NCI-H526 treated with DMSO at 0.1 percent for 48 hours (cell line): ENCODE results near the gene MYT1.

Experiments used
- DNase-seq: peaks from one replicate; lab custom pipeline; 2025; lab: John Stamatoyannopoulos, UW

The MYT1 gene

DNA sequence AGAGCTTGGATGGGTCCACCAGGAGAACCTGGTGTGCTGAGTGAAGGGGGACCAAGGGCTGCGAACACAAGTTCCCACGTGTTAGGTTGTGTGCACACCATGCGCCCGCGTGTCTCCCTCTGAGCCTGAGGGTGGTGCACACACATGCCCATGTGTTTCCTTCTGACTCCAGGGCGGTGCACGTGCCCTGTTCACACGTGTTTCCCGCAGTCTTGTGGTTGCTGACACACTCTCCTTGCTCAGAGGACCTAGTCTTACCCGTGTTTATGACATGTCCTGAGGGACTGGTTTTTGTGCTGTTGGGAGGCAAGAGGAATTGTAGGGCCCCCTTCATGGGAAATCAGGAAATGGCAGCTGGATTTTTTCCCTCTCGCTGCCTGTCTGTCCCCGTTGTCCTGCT lies 55.0 kb downstream of the MYT1 start:
- DNase-seq: no peak

GRCh38 chr20:64219730-64220129 lies 55.5 kb downstream of the MYT1 start:
- no peak for DNase-seq

- no peak for DNase-seq
Observed at GRCh38 chr20:64220420-64220819, 56.2 kb downstream of the MYT1 start.

DNA sequence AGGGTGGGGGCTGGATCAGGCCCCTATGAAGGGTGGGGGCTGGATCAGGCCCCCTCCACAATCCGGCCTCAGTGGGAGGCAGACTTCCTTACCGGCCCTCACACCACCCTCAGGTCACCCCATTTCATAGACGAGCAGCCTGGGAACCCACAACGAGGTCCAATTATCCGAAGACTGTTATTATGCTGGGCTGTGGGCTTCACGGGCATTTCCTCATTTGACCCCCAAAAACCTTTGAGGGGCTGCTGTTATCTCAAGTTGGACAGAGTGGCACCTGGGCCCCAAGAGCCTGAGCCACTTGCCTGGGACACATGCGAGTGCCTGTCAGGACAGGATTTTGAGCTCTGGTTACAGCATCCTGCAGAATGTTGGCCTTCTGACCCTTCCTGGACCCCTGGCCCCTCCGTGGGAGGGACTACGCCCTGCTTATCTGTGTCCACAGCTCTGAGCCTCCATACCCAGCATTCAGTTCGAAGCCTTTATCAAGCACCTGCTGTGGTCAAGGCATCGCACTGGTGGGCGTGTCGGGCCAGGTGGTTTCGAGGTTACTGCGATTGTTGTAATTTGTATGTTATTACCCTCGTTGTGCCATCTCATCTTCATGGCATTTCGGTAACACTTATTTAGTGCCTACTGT lies 56.8 kb downstream of the MYT1 start:
- DNase-seq: no peak

DNA sequence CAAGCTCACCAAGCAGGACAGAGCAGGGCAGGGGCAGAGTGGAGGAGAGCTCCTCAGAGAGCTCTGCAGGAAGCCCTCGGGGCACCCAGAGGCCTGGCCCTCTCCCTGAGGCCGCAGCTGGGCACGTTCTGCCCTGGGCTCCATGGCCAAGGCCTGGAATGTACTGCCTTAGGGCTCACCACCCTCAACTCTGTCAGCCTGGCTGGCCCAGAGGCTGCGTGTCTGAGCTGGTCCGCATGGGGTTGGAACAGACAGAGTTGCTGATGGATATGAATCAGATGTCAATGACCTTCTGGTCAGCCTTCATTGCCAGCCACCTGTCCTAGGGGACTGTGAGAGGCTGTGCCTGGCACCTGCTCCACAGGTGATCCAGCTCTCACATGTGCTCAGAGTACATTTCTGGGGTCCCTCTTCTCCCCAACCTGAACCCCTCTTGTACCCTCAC lies 58.1 kb downstream of the MYT1 start:
- DNase-seq: no peak

DNA sequence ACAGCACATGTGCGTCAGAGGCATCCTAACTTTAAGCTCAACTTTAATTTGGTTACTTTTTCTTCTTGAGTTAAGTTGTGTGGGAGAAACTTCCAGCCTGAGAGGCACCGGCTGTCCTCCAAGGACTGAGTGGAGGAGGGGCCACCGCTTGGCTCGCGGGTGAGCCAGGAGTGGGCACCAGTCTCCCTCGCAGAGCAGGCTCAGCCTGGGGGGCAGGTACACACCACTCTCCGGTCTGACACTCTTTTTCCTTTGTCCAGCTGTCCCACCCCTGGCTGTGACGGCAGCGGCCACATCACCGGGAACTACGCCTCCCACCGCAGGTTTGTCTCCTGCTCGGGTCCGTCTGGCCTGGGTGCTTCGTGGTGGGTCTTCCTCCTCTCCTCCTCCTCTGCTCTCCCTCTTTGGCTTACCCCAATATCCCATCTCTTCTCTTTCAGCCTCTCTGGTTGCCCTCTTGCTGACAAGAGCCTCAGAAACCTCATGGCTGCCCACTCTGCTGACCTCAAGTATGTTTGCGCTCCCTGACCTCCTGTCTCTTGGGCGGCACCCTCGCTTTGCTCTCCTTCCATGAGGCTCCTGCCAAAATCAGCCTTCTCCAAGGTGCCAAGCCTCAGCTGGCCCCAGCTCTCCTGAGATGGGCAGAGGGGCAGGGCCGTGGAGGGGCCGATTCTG lies 58.7 kb downstream of the MYT1 start:
- DNase-seq: no peak

- DNase-seq: peak; percentile 48
Observed at GRCh38 chr20:64223526-64224067, 59.3 kb downstream of the MYT1 start.

GRCh38 chr20:64224351-64225170 lies 60.3 kb downstream of the MYT1 start:
- no peak for DNase-seq

GRCh38 chr20:64225171-64225595 lies 60.9 kb downstream of the MYT1 start:
- no peak for DNase-seq

DNA sequence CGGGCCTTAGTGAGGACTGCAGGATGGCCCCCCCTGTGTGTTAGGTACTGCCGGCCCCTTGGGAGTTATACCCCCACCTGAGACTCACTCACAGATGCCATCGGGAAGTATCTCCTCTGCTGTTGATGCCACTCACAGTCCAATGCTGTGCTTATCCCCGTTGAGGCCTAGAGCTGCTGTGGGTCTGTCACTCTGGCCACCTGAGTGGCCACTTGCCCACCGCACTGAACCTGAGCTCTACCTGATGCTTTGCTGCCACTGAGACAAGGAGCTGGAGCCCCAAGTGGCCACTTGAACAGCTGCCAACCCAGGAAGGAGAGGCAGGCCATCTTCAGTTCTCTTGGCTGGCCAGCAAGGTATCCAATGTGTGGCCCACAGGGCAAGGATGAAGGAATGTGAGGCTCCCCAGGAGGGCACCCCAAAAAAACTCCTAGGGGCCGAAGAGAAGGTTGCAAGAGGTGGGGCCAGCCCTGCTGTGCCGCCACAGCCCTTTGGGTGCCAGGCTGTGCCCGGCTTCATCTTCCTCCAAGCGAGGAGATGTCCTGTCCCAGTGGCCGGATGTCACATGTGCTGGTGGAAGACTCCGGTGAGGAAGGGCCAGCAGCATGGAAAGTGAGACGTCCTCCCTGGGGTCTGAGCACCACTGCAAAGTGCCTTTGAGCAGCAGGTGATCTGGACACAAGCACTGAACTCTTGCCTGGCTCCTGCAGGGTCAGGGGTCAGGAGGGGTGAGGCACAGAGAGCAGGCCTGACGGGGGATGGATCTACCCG lies 61.8 kb downstream of the MYT1 start:
- no peak for DNase-seq

DNA sequence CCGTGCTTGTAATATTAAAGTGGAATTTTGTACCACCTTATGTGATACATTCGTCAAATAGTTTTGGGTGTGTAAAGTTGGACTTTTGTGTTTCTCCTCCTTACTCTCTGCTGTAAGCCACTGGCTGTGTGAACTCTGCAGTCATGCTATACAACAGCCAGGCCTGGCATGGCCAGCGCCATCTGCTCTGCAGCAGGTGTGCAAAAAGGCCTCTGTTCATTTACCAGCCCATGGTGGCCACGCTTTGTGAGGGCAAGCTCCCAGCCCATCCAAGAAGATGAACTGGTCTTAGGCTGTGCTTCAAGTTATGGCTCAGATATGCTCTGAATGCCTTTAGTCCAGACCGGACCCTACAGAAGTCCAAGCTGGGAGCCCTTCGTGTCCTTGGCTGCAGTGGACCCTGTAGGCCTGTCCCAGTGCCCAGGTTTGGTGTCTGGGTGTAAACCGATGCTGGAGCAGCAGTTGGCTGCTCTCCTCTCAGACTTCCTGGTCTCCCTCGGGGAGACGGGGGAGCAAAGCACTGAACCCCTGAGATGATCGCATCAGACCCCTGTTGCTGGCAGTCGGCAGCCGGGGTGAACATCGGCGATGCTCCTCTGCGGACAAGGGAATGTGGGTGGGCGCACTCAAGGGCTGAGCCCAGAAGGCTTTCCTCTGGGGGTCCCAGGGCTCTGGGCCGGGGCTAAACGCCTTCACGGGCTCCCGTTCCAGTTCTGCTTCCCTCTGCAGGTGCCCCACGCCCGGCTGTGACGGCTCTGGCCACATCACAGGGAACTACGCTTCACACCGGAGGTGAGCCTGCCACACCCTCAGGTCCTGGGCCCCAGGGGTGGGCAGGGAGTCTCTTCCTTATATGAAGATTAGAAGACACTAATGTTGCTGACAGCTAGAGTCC lies 62.7 kb downstream of the MYT1 start:
- no peak for DNase-seq

DNA sequence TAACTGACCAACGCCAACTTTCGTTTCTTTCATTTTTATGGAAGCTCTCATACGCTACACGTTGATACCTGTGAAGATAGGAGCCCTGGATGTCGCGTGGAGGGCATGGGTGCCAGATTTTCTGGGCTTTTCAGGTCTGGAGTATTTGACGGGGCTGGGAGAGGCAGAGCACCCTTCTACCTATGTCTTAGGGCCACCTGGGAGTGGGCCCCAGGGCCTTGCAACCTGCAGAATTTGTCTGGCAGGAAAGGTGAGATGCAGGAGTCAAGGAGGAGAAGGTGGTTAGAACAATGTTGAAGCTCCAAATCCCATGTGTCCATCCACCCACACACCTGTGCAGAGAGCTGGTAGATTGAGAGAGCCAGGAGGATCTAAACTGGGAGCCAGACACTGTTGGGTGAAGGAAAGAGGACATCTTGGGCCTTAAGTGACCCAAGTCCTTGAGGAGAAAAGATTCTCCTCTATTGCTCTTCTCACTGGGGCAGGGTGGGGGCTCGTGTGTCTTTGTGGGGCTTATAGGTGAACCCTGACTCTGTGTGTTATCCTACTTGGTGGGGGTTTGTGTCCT lies 63.9 kb downstream of the MYT1 start:
- no peak for DNase-seq

DNA sequence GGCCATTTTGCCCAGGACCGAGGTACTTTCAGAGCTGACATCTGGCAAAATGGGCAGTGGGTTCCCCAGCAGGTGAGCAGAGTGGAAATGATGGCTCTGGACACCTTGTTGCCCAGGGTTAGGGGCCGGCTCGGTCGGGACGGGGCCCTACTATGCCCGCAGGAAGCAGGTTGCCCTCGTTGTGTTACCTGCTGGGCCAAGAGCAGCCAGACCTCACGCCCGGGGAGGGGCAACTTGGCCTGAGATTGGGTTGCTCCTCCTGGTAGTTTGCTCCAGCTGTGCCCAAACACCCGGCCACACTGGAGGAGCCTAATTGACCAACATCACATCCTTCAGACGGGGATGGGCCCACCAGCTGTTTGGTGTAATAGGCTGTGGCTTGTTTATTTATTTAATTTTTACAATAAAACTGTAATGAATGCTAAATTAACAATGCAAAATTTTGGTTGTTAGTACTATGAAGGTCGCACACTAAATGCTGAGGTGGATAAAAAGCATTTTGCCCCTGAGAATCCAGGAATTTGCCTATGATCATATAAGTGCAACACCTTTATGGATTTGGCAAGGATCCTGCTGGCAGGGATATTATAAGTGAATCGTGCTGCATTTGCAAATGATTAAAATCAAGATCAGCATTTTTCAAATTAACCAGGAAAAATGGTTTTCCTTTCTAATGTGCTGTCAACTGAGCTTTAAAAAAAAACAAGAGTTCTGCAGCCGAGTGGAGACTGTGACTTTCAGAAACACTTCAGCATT lies 64.7 kb downstream of the MYT1 start:
- DNase-seq: no peak

DNA sequence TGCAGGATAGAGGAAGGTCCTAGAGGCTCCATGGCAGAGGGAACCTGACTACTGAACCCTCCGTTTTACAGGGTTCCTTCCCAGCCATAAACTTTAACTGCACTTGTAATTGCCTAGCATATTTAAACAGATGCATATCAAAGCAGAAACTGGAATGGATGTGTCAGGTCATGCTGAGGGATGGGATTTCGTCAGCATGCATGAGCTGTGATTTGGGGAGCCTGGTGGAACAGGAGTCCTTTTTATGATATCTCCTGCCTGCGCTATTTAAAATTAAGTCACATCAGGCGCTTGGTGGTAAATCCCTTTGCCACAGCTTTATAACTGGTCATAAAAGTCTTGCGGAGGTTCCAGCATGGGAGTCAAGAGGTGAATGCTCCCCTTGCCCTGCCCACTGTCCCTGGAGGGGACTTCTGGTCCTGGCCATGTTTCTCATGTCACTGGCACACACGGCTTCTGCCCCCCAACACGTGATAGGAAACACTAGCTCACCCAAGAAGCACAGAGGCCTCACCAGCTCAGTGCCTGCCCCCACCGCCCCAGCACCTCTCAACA lies 65.3 kb downstream of the MYT1 start:
- DNase-seq: no peak

DNA sequence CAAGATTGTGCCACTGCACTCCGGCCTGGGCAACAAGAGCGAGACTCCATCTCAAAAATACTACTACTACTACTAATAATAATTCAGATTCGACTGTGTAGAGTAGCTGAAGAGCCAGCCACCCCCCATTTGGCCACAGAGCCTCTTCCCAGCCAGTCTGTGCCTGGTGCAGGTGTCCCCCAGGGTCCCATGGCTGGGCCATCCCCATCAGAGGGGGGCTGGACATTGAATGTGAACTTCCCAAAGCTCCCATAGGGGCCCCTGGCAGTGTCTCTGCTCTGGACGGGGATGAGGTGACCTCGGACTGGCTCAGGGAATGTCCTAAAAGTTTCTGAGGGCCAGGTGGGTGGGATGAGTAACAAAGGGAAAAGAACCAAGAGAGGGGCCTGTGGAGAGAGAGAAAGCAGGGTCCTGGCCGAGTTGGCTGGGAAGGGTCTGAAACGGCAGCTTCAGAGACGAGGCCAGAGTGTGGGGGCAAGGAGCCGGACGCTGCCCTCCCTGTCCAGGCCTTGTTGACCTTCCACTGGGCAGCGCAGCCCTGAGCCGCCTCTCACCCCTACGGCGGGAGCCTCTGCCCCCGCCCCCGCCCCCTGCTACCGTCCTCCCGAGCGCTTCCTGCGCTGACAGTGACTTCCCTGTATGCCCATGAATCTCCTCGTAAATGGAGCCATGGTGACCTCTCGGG lies 66.4 kb downstream of the MYT1 start:
- DNase-seq: no peak

GRCh38 chr20:64231621-64232550 lies 67.6 kb downstream of the MYT1 start:
- DNase-seq: no peak

DNA sequence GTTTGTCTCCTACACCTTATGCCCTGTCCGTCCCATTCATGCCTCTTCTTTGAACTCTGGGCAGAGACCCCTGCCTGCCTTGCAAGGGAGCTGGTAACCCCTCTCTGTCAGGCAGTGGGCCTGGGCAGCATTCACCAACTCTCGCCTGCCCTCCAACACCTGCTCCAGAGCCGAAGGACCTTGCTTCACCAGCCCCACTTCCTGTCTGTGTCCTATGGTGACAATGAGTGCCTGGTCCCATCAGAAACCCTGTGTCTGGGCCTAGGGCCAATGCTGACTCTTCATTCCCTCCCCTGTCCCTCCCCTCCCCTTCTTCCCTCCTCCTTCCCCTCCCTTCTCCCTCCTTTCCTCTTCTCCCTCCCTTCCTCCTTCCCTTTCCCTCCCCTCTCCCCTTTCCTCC lies 68.5 kb downstream of the MYT1 start:
- DNase-seq: no peak

GRCh38 chr20:64233725-64234124 lies 69.5 kb downstream of the MYT1 start:
- DNase-seq: no peak
